Subcutaneous adipose tissue (tissue), 4 donors: Measurements from ENCODE around the gene PRKG1. TPM values are rescaled to one million over a fixed set of nuclear protein-coding genes. Genes with fewer than 3 reads are reported as not detected.

Source experiments
- CTCF ChIP-seq: fragments of 450-650 bp; IDR thresholded peaks from one replicate; pipeline ENCODE4 v1.5.1; 2016; ENCODE audit warnings: low read depth, mild to moderate bottlenecking, control low read depth, antibody characterized with exemption, moderate library complexity
- total RNA-seq, 4 donors: library from RNA; depleted of rRNA; stranded (reverse); fragments of >200 nt; gene quantifications; one replicate each; pipeline ENCODE4 v1.1.0, GENCODE V29; 2016

PRKG1 gene
- total RNA-seq, 4 donors from 2014 or later = 7.6 to 17.2 (median 10.7) TPM

GRCh38 chr10:52229291-52229931, 1155.1 kb downstream of the PRKG1 start:
- no peak for TF ChIP-seq CTCF

- TF ChIP-seq CTCF = no peak
These were observed 1158.5 kb downstream of the PRKG1 start for GRCh38 chr10:52232561-52233350.

- TF ChIP-seq CTCF = no peak
These were observed 1165.5 kb downstream of the PRKG1 start for GRCh38 chr10:52239771-52240170.

GRCh38 chr10:52245547-52245946, 1171.3 kb downstream of the PRKG1 start:
- TF ChIP-seq CTCF = no peak

- TF ChIP-seq CTCF = no peak
These were observed 1174.5 kb downstream of the PRKG1 start for GRCh38 chr10:52248697-52249306.

- no peak for TF ChIP-seq CTCF
These were observed 1175.6 kb downstream of the PRKG1 start for GRCh38 chr10:52249850-52250395.

GRCh38 chr10:52250510-52250909, 1176.2 kb downstream of the PRKG1 start:
- TF ChIP-seq CTCF = no peak
